Stomach (tissue), 4 donors: ENCODE results near the gene TYW1.
"Not testable (repeated sequence)": the region's sequence is repeated elsewhere in the genome, so short reads cannot be mapped to it uniquely, and the experiment has no call there.

Experiments
- CTCF ChIP-seq, 7 experiments: fragments of 450-650 bp in 4 of 7; fragments of 200-600 bp in 3 of 7; sonication (generic) in 3 of 7; IDR thresholded peaks; one replicate each; pipeline ENCODE4 v1.5.1; 2016 to 2019; ENCODE audit warnings: antibody characterized with exemption in 7 of 7, control low read depth in 2 of 7, mild to moderate bottlenecking in 1 of 7
- POLR2AphosphoS5 ChIP-seq, 3 donors: sonication (generic); formaldehyde crosslinking; IDR thresholded peaks; one replicate each; pipeline ENCODE4 v1.6.1; 2016; ENCODE audit warnings: antibody characterized with exemption in 3 of 3

- not testable (repeated sequence) for TF ChIP-seq POLR2AphosphoS5, CTCF (IDR thresholded peaks at IDR 0.05)
These were observed 215.2 kb downstream of the TYW1 start for GRCh38 chr7:67211650-67212330.
